Measurements from ENCODE around the gene R3HDM1. TPM values are rescaled to one million over a fixed set of nuclear protein-coding genes. Genes with fewer than 3 reads are reported as not detected.

Gene R3HDM1
- total and polyA plus RNA-seq, 2 experiments from 2014 or later, result 9.2 to 18.9 TPM

- in situ Hi-C loops (cut with MboI), result no loop called here
Measured at GRCh38 chr2:135590619-135591260, 59.5 kb downstream of the R3HDM1 start.

GRCh38 chr2:135600915-135601314, 69.6 kb downstream of the R3HDM1 start:
- in situ Hi-C loops (cut with MboI), result no loop called here
- WGBS, 2 experiments (ENCODE audit: low coverage in 1 of 2, low lambda C conversion rate in 2 of 2, missing lambda C conversion rate in 2 of 2), result 80% methylated on average over 2 of the region's 2 CpGs
- no peaks in the 10 kb centered on the region for H4K20me1 ChIP-seq (ENCODE audit: insufficient read depth)

More at GRCh38 chr2:135590619-135591260, 59.5 kb downstream of the R3HDM1 start:
- H3K27me3 ChIP-seq (replicated peaks; ENCODE audit: insufficient read depth), result no peaks in the 10 kb centered on the region
- no peak overlapping the region for H2AFZ ChIP-seq
- 50 to 53% methylated on average over 2 of the region's 2 CpGs for WGBS, 2 experiments (ENCODE audit: low coverage in 1 of 2, low lambda C conversion rate in 2 of 2, missing lambda C conversion rate in 2 of 2)
- H3K9ac ChIP-seq, result no peak overlapping the region
- no peak overlapping the region for H3K4me2 ChIP-seq (ENCODE audit: unreplicated experiment)
- no peak for DNase-seq
- no peak overlapping the region for H3K4me3 ChIP-seq
- H3K27ac ChIP-seq, result no peak overlapping the region
- no peaks in the 10 kb centered on the region for H3K79me2 ChIP-seq (ENCODE audit: insufficient read depth)
- H3F3A ChIP-seq (ENCODE audit: insufficient read depth), result no peaks in the 10 kb centered on the region
- no peaks in the 10 kb centered on the region for H3K9me3 ChIP-seq (ENCODE audit: low read depth)
- H3K36me3 ChIP-seq (ENCODE audit: low read depth), result no peaks in the 10 kb centered on the region
- no peaks in the 10 kb centered on the region for H4K20me1 ChIP-seq (ENCODE audit: insufficient read depth)
- TF ChIP-seq EZH2 (IDR thresholded peaks at IDR 0.05; ENCODE audit: insufficient read depth, poor library complexity, severe bottlenecking) (no peak), EZH2phosphoT487 (IDR thresholded peaks at IDR 0.05; ENCODE audit: insufficient read depth, low read depth) (no peak)
- no peaks in the 10 kb centered on the region for H3K4me1 ChIP-seq (ENCODE audit: insufficient read depth)
- H3K9me2 ChIP-seq (ENCODE audit: insufficient read depth), result no peaks in the 10 kb centered on the region

GRCh38 chr2:135603543-135603942, 72.3 kb downstream of the R3HDM1 start:
- DNase-seq, result no peak
- Histone ChIP-seq H3K4me3 (no peak overlapping the region), H4K20me1 (ENCODE audit: insufficient read depth) (no peaks in the 10 kb centered on the region), H3K27ac (no peak overlapping the region), H3K27me3 (replicated peaks; ENCODE audit: insufficient read depth) (no peaks in the 10 kb centered on the region), H3K4me1 (ENCODE audit: insufficient read depth) (no peaks in the 10 kb centered on the region), H3K79me2 (ENCODE audit: insufficient read depth) (no peaks in the 10 kb centered on the region), H3K4me2 (ENCODE audit: unreplicated experiment) (no peak overlapping the region), H3K9me3 (ENCODE audit: low read depth) (no peaks in the 10 kb centered on the region), H3F3A (ENCODE audit: insufficient read depth) (no peaks in the 10 kb centered on the region), H2AFZ (no peak overlapping the region), H3K9ac (no peak overlapping the region), H3K9me2 (ENCODE audit: insufficient read depth) (no peaks in the 10 kb centered on the region), H3K36me3 (ENCODE audit: low read depth) (0 out of 2 replicates have a peak, but pooled peaks cover 6% of the 10 kb centered on the region)
- TF ChIP-seq EZH2phosphoT487 (IDR thresholded peaks at IDR 0.05; ENCODE audit: insufficient read depth, low read depth), result no peak
- no peak for TF ChIP-seq EZH2 (IDR thresholded peaks at IDR 0.05; ENCODE audit: insufficient read depth, poor library complexity, severe bottlenecking)
- in situ Hi-C loops (cut with MboI), result no loop called here
- 89 to 95% methylated on average over 7 of the region's 7 CpGs for WGBS, 2 experiments (ENCODE audit: low coverage in 1 of 2, low lambda C conversion rate in 2 of 2, missing lambda C conversion rate in 2 of 2)

More at GRCh38 chr2:135600915-135601314, 69.6 kb downstream of the R3HDM1 start:
- H3K27ac ChIP-seq, result no peak overlapping the region
- H3K4me2 ChIP-seq (ENCODE audit: unreplicated experiment), result no peak overlapping the region
- TF ChIP-seq EZH2phosphoT487 (IDR thresholded peaks at IDR 0.05; ENCODE audit: insufficient read depth, low read depth) (no peak), EZH2 (IDR thresholded peaks at IDR 0.05; ENCODE audit: insufficient read depth, poor library complexity, severe bottlenecking) (no peak)
- no peak overlapping the region for H3K4me3 ChIP-seq
- H3F3A ChIP-seq (ENCODE audit: insufficient read depth), result no peaks in the 10 kb centered on the region
- DNase-seq, result peak; percentile 25
- no peak overlapping the region for H2AFZ ChIP-seq
- no peaks in the 10 kb centered on the region for H3K79me2 ChIP-seq (ENCODE audit: insufficient read depth)
- H3K9me2 ChIP-seq (ENCODE audit: insufficient read depth), result no peaks in the 10 kb centered on the region
- H3K4me1 ChIP-seq (ENCODE audit: insufficient read depth), result no peaks in the 10 kb centered on the region
- no peaks in the 10 kb centered on the region for H3K9me3 ChIP-seq (ENCODE audit: low read depth)
- no peak overlapping the region for H3K9ac ChIP-seq
- no peaks in the 10 kb centered on the region for H3K27me3 ChIP-seq (replicated peaks; ENCODE audit: insufficient read depth)
- H3K36me3 ChIP-seq (ENCODE audit: low read depth), result 0 out of 2 replicates have a peak, but pooled peaks cover 6% of the 10 kb centered on the region

GRCh38 chr2:135607561-135607960, 76.3 kb downstream of the R3HDM1 start:
- TF ChIP-seq EZH2phosphoT487 (IDR thresholded peaks at IDR 0.05; ENCODE audit: insufficient read depth, low read depth) (no peak), EZH2 (IDR thresholded peaks at IDR 0.05; ENCODE audit: insufficient read depth, poor library complexity, severe bottlenecking) (no peak)
- no peaks in the 10 kb centered on the region for H3F3A ChIP-seq (ENCODE audit: insufficient read depth)
- peak; percentile 13 for DNase-seq

More at GRCh38 chr2:135607561-135607960, 76.3 kb downstream of the R3HDM1 start:
- 0 out of 2 replicates have a peak, but pooled peaks cover 6% of the 10 kb centered on the region for H3K36me3 ChIP-seq (ENCODE audit: low read depth)
- no peak overlapping the region for H3K27ac ChIP-seq
- no peaks in the 10 kb centered on the region for H3K79me2 ChIP-seq (ENCODE audit: insufficient read depth)
- no peak overlapping the region for H3K9ac ChIP-seq
- no peaks in the 10 kb centered on the region for H3K4me1 ChIP-seq (ENCODE audit: insufficient read depth)
- H3K9me3 ChIP-seq (ENCODE audit: low read depth), result no peaks in the 10 kb centered on the region
- H3K27me3 ChIP-seq (replicated peaks; ENCODE audit: insufficient read depth), result no peaks in the 10 kb centered on the region
- H2AFZ ChIP-seq, result no peak overlapping the region
- H4K20me1 ChIP-seq (ENCODE audit: insufficient read depth), result no peaks in the 10 kb centered on the region
- in situ Hi-C loops (cut with MboI), result no loop called here
- H3K9me2 ChIP-seq (ENCODE audit: insufficient read depth), result no peaks in the 10 kb centered on the region
- H3K4me2 ChIP-seq (ENCODE audit: unreplicated experiment), result no peak overlapping the region
- no peak overlapping the region for H3K4me3 ChIP-seq
- 96 to 98% methylated on average over 2 of the region's 2 CpGs for WGBS, 2 experiments (ENCODE audit: low coverage in 1 of 2, low lambda C conversion rate in 2 of 2, missing lambda C conversion rate in 2 of 2)

All from GM23248 (cell line).